Ovary (tissue), 9 donors: Measurements from ENCODE around the gene LMBR1. TPM values are rescaled to one million over a fixed set of nuclear protein-coding genes. Genes with fewer than 3 reads are reported as not detected.

Source experiments
- DNase-seq, 5 donors: peaks; one replicate each; pipeline ENCODE4 v3.0.0-alpha.2; 2019 to 2020
- H3K27ac ChIP-seq, 2 donors: fragments of 200-600 bp; one replicate each; pipeline versions ENCODE4 v1.5.1 to v1.8.0; 2019 to 2022
- H3K27me3 ChIP-seq: fragments of 200-600 bp; one replicate; pipeline ENCODE4 v1.8.0; 2022
- H3K36me3 ChIP-seq: fragments of 200-600 bp; sonication (generic); one replicate; pipeline ENCODE4 v1.5.1; 2019
- H3K4me1 ChIP-seq: one replicate; pipeline ENCODE4 v1.8.1; 2013; ENCODE audit warnings: mild to moderate bottlenecking, moderate library complexity; ENCODE audit not compliant: insufficient read depth
- H3K4me3 ChIP-seq: fragments of 200-600 bp; sonication (generic); one replicate; pipeline ENCODE4 v1.5.1; 2017
- H3K9me3 ChIP-seq, 2 donors: fragments of 200-600 bp in 1 of 2; sonication (generic) in 1 of 2; one replicate each; pipeline versions ENCODE4 v1.5.1 to v1.8.1; 2013 to 2019; ENCODE audit warnings: mild to moderate bottlenecking in 1 of 2, moderate library complexity in 1 of 2
- CTCF ChIP-seq, 3 donors: fragments of 450-650 bp in 2 of 3; fragments of 200-600 bp in 1 of 3; IDR thresholded peaks; one replicate each; pipeline versions ENCODE4 v1.5.1 to v1.8.0; 2016 to 2022; ENCODE audit warnings: antibody characterized with exemption in 3 of 3, mild to moderate bottlenecking in 1 of 3
- EP300 ChIP-seq: sonication (generic); formaldehyde crosslinking; IDR thresholded peaks from one replicate; pipeline ENCODE4 v1.6.1; 2017; ENCODE audit warnings: antibody characterized with exemption
- POLR2A ChIP-seq: fragments of 450-650 bp; IDR thresholded peaks from one replicate; pipeline ENCODE4 v1.6.1; 2017; ENCODE audit warnings: antibody characterized with exemption, mild to moderate bottlenecking, moderate library complexity
- WGBS, 3 donors: extraction: QIAGEN DNeasy Blood & Tissue Kit in 1 of 3; methylation state at CpG; one replicate each; pipeline versions ENCODE4 v1.1.5 to v1.1.7; 2013 to 2017; 5-methylcytosine and 5-hydroxymethylcytosine counted together
- intact Hi-C, 4 donors: fragments of 100-400 bp; cut with DNase I; formaldehyde crosslinking; loops; one replicate each; pipeline versions ENCODE4 v1.11.0 to v1.15.1; 2022 to 2023
- polyA plus RNA-seq, 2 donors: library from polyadenylated mRNA; stranded (reverse); fragments of 200-250 nt in 1 of 2; fragments of 350-450 nt in 1 of 2; fragmentation: Illumina TruSeq in 1 of 2; extraction: RNeasy Lipid Tissue Mini Kit (QIAGEN cat#74804) in 1 of 2; gene quantifications; one replicate each; pipeline ENCODE4 v1.2.3, GENCODE V29; 2013 to 2014
- total RNA-seq, 7 donors: library from RNA; depleted of rRNA in 2 of 7; stranded (reverse); fragments of >200 nt in 2 of 7; fragmentation: NEBNext Ultra II Directional in 3 of 7; extraction: Animal tissue kit (Norgen Biotek cat#: 25700) in 3 of 7; gene quantifications; one replicate each; pipeline versions ENCODE4 v1.1.0 to v1.2.4, GENCODE V29; 2016 to 2023
- donor health status: DM: no; HTN: no; CAD: no; lungs with moderate emphysema.
- donor health status: DM: no; HTN: no; CAD: no.
- donor health status: Bipolar disorder and iron deficiency.
- donor health status: DM: yes; HTN: yes; CAD: no.
- donor health status: DM: no; HTN: no; CAD: no.
- donor health status: DM: yes; HTN: yes; CAD: no.

Gene LMBR1
- total and polyA plus RNA-seq, 9 donors = 20.0 to 77.1 (median 54.2) TPM

- intact Hi-C loops = no loop called here
- DNase-seq = no peak
- no peaks in the 10 kb centered on the region for H3K27me3 ChIP-seq
- H3K36me3 ChIP-seq = no peaks in the 10 kb centered on the region
- no peak for TF ChIP-seq POLR2A
- TF ChIP-seq CTCF (IDR thresholded peaks at IDR 0.05) = no peak
- no peak for TF ChIP-seq EP300
- no peaks in the 10 kb centered on the region for H3K9me3 ChIP-seq
- no peak overlapping the region for H3K27ac ChIP-seq
- 92 to 98% (median 98%) methylated on average over 1 of the region's 1 CpG for WGBS, 3 donors
- H3K4me1 ChIP-seq = no peaks in the 10 kb centered on the region
- H3K4me3 ChIP-seq = no peak overlapping the region
Observed at GRCh38 chr7:156832195-156832877, 60.6 kb downstream of the LMBR1 start.

- TF ChIP-seq CTCF (IDR thresholded peaks at IDR 0.05) (no peak), POLR2A (no peak), EP300 (no peak)
- 91 to 95% (median 92%) methylated on average over 6 of the region's 6 CpGs for WGBS, 3 donors
Observed at GRCh38 chr7:156829669-156830336, 63.2 kb downstream of the LMBR1 start.

GRCh38 chr7:156827587-156828203 is 65.3 kb downstream of the LMBR1 start:
- intact Hi-C loops = loop anchor here in 1 of 4 donors (10.0 kb wide), 1 partner anchor 1033 kb away; no protein-coding TSS in a partner anchor
- no peak overlapping the region for H3K4me3 ChIP-seq
- H3K4me1 ChIP-seq = no peaks in the 10 kb centered on the region
- H3K27ac ChIP-seq = no peak overlapping the region
- no peaks in the 10 kb centered on the region for H3K36me3 ChIP-seq
- H3K27me3 ChIP-seq = no peaks in the 10 kb centered on the region
- WGBS, 3 donors = 86 to 89% (median 86%) methylated on average over 6 of the region's 6 CpGs
- no peak for DNase-seq
- no peak for TF ChIP-seq POLR2A
- TF ChIP-seq CTCF (IDR thresholded peaks at IDR 0.05) = no peak
- TF ChIP-seq EP300 = no peak
- no peaks in the 10 kb centered on the region for H3K9me3 ChIP-seq

More at GRCh38 chr7:156829669-156830336, 63.2 kb downstream of the LMBR1 start:
- intact Hi-C loops = loop anchor here in 1 of 4 donors (10.0 kb wide), 1 partner anchor 1035 kb away; no protein-coding TSS in a partner anchor
- no peaks in the 10 kb centered on the region for H3K4me1 ChIP-seq
- H3K27me3 ChIP-seq = no peaks in the 10 kb centered on the region
- H3K36me3 ChIP-seq = no peaks in the 10 kb centered on the region
- DNase-seq = no peak
- no peaks in the 10 kb centered on the region for H3K9me3 ChIP-seq
- H3K27ac ChIP-seq = no peak overlapping the region
- H3K4me3 ChIP-seq = no peak overlapping the region

- intact Hi-C loops = loop anchor here in 1 of 4 donors (10.0 kb wide), 1 partner anchor 1029 kb away; no protein-coding TSS in a partner anchor
- DNase-seq = no peak
- Histone ChIP-seq H3K9me3 (no peaks in the 10 kb centered on the region), H3K36me3 (no peaks in the 10 kb centered on the region), H3K4me1 (no peaks in the 10 kb centered on the region), H3K27me3 (no peaks in the 10 kb centered on the region), H3K27ac (no peak overlapping the region), H3K4me3 (no peak overlapping the region)
- WGBS, 3 donors = 95 to 98% (median 95%) methylated on average over 4 of the region's 4 CpGs
- no peak for TF ChIP-seq CTCF (IDR thresholded peaks at IDR 0.05)
- no peak for TF ChIP-seq POLR2A
- TF ChIP-seq EP300 = no peak
Observed at GRCh38 chr7:156823435-156823834, 69.5 kb downstream of the LMBR1 start.
